NB4 (cell line): ENCODE results near the gene DSCAML1.

Experiments used
- DNase-seq: peaks from one replicate; pipeline ENCODE4 v3.0.0; 2010; ENCODE audit warnings: low read depth
- H3K4me3 ChIP-seq: one replicate; pipeline ENCODE4 v1.5.1; 2011; ENCODE audit warnings: mild to moderate bottlenecking, low read depth, low read length, moderate library complexity
- MYC ChIP-seq: IDR thresholded peaks from 2 replicates; pipeline ENCODE4 v1.6.1; 2011; ENCODE audit warnings: low read depth, low read length
- POLR2A ChIP-seq: IDR thresholded peaks from 2 replicates; pipeline ENCODE4 v1.6.1; 2011; ENCODE audit warnings: mild to moderate bottlenecking; ENCODE audit not compliant: insufficient read length; ENCODE audit errors: extremely low read depth
- TF ChIP-seq, protein P1 (sequence below): IDR thresholded peaks from one replicate; pipeline ENCODE4 v1.5.1; 2012; ENCODE audit warnings: low read depth, low read length
- TF ChIP-seq, protein P2 (sequence below): IDR thresholded peaks from 2 replicates; pipeline ENCODE4 v1.6.1; 2011; ENCODE audit warnings: low read depth, low read length

Gene DSCAML1

DNA sequence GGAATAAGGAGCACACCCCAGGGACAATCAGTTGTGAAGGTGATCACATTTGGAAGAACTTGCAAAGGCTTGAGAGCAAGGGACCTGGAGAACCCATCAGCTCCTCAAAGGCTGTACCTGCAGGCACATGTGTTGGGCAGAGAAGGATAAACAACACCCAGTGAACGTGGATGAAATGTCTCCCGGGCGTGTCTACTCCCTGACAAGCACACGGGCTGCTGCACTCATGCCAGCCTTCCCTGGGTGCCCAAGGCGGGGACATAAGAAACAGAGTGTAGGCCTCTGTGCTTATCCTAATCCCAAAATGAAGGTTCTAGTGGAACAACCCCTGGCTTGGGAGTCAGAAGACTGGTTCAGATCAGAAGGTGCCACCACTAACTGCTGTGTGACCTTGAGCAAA, 46.7 kb downstream of the DSCAML1 start:
- no peak for DNase-seq
- H3K4me3 ChIP-seq, result no peak overlapping the region
- TF ChIP-seq, protein P1, sequence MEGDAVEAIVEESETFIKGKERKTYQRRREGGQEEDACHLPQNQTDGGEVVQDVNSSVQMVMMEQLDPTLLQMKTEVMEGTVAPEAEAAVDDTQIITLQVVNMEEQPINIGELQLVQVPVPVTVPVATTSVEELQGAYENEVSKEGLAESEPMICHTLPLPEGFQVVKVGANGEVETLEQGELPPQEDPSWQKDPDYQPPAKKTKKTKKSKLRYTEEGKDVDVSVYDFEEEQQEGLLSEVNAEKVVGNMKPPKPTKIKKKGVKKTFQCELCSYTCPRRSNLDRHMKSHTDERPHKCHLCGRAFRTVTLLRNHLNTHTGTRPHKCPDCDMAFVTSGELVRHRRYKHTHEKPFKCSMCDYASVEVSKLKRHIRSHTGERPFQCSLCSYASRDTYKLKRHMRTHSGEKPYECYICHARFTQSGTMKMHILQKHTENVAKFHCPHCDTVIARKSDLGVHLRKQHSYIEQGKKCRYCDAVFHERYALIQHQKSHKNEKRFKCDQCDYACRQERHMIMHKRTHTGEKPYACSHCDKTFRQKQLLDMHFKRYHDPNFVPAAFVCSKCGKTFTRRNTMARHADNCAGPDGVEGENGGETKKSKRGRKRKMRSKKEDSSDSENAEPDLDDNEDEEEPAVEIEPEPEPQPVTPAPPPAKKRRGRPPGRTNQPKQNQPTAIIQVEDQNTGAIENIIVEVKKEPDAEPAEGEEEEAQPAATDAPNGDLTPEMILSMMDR, result no peak
- TF ChIP-seq, protein P2, sequence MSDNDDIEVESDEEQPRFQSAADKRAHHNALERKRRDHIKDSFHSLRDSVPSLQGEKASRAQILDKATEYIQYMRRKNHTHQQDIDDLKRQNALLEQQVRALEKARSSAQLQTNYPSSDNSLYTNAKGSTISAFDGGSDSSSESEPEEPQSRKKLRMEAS, result no peak
- TF ChIP-seq POLR2A, result no peak
- no peak for TF ChIP-seq MYC

DNA sequence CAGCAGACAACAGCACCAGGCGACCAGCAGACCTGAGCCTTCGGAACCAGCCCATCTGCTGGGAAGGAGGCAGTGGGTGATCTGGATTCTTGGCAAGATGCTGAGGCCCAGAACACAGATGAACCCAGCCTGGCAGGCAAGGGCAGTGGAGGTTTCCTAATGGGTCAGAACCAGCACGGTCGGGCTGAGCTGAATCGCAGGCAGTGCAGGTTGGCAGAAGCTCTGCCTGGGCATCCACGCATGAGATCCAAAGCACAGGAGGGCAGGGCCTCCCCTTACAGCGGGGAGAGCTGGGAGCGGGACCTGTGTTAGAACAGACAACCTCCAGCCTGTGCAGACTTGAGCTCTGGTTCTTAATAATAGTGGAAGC, 47.5 kb downstream of the DSCAML1 start:
- no peak for TF ChIP-seq POLR2A
- TF ChIP-seq, protein P2, result no peak
- TF ChIP-seq, protein P1, result no peak
- no peak for TF ChIP-seq MYC
- DNase-seq, result no peak
- no peak overlapping the region for H3K4me3 ChIP-seq

DNA sequence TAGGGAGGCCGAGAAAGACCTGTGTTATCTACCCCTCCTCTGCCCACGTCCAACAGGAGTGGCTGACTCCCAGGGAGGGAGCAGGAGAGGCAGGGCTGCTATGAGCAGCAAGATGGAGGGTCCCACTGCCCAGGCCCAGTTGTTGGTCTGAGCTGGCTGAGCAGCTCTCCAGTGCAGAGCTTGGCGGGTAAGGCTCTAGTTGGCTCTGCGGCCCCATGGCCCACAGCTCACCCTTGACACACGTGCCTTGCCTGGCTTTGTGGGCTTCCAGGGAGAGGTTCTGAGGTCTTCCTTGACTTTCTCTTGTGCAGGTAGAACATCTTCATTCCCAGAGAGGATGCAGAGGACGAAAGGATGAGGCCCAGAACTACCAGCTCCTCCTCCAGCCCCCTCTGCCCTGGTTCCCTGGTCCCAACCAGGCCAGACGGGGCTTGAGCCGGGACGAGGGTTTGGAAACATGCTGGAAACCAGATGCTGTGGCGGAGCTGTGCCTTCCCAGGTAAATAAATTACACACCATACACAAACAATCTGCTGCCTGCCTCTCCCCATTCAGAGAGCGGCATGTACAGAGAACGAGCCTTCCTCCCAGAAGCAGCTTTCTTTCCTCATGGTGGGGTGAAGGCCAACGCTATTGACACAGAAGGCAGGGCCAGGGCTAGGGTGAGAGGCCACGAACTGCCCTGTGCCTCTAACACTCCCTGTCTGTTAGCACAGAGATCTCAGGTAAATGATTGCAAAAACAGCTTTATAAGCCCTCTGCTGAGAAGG, 48.1 kb downstream of the DSCAML1 start:
- H3K4me3 ChIP-seq, result no peak overlapping the region
- DNase-seq, result no peak
- TF ChIP-seq, protein P1, result no peak
- TF ChIP-seq POLR2A, result no peak
- no peak for TF ChIP-seq MYC
- TF ChIP-seq, protein P2, result no peak

DNA sequence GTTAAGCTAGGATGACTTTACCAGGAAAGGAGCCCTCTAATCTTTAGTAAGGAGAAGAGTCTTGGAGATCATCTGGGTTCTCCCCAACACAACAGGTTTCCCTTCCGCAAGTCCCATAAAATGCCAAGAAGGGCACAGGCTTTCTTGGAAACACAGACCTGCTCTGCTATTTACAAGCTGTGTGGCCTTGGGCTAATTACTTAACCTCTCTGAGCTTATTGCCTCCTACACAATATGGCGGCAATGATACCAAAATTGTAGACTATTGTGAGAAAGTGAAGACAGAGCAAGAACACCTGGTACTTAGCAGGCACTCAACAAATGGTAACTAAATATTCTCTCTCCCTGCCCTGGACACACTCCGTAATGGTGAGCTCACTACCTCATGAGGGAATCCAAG, 49.1 kb downstream of the DSCAML1 start:
- TF ChIP-seq, protein P2, result no peak
- TF ChIP-seq, protein P1, result no peak
- TF ChIP-seq MYC (no peak), POLR2A (no peak)
- H3K4me3 ChIP-seq, result no peak overlapping the region
- DNase-seq, result no peak

DNA sequence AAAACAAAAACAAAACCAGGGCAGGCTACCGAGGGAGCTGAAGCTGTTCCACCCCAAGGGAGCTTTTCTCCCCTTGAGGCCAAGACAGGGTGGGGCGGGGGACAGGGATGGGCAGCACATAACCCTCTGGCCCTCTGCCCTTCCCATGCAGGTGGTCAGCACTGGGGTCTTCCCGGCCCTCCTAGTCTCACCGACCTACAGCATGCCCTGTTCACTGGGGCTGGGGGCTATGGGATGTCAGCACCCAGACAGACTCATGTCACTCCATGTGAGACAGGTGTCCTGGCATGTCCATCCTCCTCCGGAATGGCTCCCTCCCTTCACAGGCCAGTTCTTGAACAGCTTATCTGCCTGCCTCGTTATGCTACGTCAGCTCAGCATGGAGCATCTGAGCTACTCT, 51.7 kb downstream of the DSCAML1 start:
- no peak overlapping the region for H3K4me3 ChIP-seq
- TF ChIP-seq, protein P2, result no peak
- no peak for TF ChIP-seq MYC
- TF ChIP-seq POLR2A, result no peak
- TF ChIP-seq, protein P1, result no peak
- DNase-seq, result no peak
